ENCODE results near the gene UIMC1. TPM values are rescaled to one million over a fixed set of nuclear protein-coding genes. Genes with fewer than 3 reads are reported as not detected.

Gene UIMC1
- total RNA-seq, 2 donors from 2014 or later = 33.1 to 33.3 TPM

- DNase-seq (no peak), ATAC-seq (no peak)
- intact Hi-C loops (cut with DNase I, micrococcal nuclease) = no loop called here
These were observed 115.1 kb downstream of the UIMC1 start for GRCh38 chr5:176891331-176891958.

DNA sequence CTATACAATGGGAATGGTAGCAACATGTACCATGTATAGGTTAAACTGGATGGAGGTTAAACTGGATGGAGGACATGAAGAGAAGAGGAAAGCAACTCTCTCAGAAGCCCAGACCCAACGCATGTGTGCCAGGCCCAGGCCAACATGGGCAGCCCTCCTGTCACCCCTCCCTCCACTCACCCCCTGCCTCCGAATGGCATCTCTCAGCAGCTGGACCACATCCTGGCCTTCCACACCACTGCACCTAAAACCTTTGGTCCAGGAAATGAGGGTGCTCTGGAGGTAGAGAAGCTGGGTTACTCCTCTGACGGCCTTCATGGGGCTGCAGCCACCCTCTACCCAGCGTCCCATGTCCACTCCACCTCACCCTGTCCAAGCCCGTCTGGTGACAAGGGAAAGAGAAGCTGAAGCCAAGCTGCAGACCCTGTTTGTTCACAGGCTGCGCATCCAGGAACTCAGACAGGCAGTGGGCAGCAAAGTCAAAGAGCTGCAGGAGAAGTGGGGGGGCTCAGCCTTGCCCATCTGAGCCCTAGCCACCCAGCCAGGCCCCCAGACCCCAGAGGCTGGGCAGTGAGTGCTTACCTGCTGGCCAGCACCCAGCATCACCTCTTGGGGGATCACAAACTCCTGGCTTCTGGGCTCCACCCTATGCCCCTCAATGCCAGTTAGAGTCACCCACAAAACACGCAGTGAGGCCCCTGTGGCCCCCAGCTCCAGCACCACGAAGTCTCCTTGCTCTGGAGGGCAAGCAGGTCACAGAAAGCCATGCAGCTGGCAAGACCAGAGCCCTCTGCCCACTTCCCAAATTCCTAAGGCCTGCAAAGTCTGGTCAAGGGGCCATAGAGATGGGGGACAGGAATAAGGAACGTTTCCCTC is 115.9 kb downstream of the UIMC1 start:
- intact Hi-C loops (cut with DNase I, micrococcal nuclease) = no loop called here
- DNase-seq (no peak), ATAC-seq (no peak)

DNA sequence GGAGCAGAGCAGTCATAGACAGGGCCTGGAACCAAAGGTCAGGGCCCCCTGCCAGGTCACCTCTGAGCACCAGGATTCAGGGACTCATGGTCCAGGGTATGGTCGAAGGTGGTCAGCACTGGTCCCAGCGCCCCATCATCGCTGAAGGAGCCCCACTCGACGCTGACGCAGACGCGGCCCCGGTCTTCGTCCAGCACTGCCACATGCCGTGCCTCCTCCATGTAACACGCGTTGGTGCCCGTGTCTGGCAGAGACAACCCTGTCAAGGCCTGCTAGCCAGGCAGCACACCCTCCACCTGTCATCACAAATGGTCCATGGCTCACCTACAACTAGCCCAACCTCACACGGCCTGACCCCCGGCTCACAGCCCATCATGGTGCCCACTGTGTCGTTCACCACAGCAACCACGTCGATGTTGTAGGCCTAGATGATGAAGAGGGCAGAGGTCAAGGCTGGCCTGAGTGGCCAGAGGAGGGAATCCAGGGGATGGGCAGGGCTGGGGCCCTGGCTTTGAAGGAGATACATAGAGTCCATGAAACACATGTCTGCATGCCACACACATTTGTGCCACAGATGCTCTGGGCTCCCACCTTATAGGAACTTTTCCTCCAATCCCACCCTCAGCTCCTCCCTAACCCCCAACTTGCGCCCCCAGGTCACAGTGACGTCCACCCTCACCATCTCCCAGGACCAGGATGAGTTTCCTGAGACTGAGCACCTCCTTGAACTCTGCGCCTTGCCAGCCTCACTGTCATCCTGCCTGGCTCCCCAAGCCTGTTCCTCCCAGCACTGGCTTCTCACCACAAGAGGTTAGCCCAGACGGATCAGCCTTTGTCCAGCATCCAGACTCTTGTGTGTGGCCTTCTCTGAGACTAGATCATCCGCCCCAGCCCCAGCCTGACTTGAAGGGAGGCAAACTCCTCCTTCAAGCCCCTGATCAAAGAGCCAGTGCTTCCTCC is 117.0 kb downstream of the UIMC1 start:
- no peak for ATAC-seq
- intact Hi-C loops (cut with DNase I, micrococcal nuclease) = no loop called here
- DNase-seq = no peak

DNA sequence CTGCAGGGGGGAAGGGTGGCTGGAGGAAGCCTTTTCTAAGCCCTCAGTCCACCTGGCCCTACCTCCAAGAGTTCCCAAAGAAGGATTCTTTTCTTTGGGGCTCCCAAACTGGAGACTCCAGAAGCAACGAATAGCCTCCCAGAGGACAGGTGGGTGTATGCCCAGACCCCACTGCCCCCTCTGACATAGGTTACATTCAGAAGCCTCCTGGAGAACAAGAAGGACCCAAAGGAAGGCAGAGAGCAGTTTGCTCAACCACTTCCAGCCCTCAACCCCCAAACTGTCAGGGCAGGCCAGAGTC is 117.8 kb downstream of the UIMC1 start:
- no peak for ATAC-seq
- no peak for DNase-seq
- intact Hi-C loops (cut with DNase I, micrococcal nuclease) = no loop called here

DNA sequence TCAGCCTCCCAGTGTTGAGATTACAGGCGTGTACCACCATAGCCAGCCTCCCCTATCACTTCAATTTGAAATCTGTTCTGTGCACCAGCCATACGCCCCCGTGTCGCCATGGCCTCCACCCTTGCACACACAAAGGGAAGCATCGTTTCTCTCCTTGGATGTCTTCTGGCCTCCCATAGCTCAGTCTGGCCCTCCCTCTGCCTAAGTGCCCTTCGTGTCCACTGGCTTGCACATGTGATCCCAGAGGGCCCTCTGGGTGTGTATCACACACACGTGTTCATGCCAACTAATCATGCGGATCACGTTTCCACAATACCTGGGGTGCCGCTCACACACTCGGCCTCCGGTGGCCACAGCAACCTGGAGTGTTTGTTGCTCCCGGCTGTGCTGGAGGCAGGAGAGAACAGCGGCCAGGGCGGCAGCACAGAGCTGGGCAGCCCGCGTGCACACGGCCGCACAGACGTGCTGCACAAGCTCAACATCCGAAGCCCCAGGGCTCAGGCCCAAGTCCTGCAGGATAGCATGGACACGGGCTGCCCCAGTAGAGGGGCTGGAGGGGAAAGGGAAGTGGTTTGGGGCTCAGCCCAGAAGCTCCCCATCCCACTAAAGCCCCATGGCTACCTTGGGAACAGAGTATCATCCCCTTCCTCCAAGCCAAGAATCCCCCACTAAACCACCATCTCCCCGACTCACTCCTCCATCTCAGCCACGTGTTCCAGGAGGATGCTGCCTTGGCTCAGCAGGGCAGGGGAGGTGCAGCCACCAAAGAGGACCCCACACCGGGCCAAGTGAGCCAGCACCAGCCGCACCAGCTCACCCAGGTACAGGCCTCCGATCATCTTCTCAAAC is 118.3 kb downstream of the UIMC1 start:
- no peak for DNase-seq
- intact Hi-C loops (cut with DNase I, micrococcal nuclease) = no loop called here

GRCh38 chr5:176887252-176887849 is 119.2 kb downstream of the UIMC1 start:
- no peak for DNase-seq
- intact Hi-C loops (cut with DNase I, micrococcal nuclease) = no loop called here

More for the DNA sequence above, 118.3 kb downstream of the UIMC1 start:
- no peak for ATAC-seq

DNA sequence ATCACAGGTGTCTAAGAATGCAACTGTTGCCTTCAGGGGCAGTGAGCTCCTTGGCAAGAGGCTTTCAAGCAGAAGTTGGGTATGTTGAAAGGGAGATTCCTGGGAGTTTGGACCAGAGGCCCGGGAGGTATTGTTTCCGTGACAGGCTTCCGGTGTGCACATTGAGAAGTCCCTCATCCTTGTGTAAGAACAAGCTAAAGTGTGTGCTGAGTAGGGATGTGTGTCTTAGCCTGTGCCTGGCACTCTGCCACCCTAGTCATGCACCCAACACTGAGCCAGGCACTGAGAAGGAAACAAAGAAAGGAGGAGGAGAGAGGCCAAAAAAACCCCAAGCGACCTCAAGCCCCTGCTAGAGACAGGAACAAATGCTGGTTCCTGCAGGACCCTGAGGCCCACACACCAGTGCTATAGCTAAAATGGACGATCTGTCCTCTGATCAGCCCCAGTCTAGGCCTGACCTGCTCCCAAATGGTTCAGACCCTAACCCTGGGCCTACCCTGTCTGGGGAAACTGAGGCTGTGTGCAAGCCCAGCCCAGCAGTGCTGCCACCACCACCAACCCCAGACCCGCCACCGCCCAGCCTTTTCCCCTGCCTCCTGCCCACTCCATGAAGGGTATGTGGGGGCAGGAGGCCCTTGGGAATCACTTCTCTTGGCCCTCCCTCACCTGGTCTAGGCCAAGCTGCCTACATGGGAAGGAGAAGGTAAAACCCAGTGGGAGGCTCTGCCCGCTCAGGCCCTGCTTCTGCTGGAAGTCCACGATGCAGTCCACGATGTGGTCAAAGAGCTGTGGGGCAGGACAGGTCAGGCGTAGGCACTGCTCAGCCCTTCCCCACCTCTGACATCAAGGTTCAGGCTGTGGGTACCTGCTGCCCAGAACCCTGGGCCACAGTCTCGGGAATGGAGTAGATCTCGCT is 120.0 kb downstream of the UIMC1 start:
- no peak for DNase-seq
- intact Hi-C loops (cut with DNase I, micrococcal nuclease) = no loop called here
- no peak for ATAC-seq

More at GRCh38 chr5:176887252-176887849, 119.2 kb downstream of the UIMC1 start:
- no peak for ATAC-seq

DNA sequence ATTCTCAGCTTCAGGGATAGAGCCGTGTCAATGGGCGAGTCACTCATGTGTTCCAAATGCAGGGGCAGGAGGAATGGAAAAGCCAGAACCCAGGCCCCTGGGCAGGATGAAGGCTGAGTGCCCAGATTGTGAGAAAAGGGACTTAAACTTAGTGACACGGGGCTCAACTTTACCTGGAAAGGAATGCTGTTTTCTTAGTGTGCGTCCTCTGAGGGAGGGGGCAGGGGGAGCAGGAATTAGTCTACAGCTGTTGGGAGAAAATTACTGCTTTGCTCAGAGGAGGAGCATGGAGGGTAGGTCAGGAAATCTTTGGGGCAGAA is 122.0 kb downstream of the UIMC1 start:
- ATAC-seq (no peak), DNase-seq (no peak)
- intact Hi-C loops (cut with DNase I, micrococcal nuclease) = no loop called here

GRCh38 chr5:176883700-176884570 is 122.6 kb downstream of the UIMC1 start:
- ATAC-seq (no peak), DNase-seq (no peak)
- intact Hi-C loops (cut with DNase I, micrococcal nuclease) = no loop called here

- no peak for DNase-seq
- intact Hi-C loops (cut with DNase I, micrococcal nuclease) = no loop called here
- ATAC-seq = no peak
These were observed 124.0 kb downstream of the UIMC1 start for GRCh38 chr5:176882567-176882903.

DNA sequence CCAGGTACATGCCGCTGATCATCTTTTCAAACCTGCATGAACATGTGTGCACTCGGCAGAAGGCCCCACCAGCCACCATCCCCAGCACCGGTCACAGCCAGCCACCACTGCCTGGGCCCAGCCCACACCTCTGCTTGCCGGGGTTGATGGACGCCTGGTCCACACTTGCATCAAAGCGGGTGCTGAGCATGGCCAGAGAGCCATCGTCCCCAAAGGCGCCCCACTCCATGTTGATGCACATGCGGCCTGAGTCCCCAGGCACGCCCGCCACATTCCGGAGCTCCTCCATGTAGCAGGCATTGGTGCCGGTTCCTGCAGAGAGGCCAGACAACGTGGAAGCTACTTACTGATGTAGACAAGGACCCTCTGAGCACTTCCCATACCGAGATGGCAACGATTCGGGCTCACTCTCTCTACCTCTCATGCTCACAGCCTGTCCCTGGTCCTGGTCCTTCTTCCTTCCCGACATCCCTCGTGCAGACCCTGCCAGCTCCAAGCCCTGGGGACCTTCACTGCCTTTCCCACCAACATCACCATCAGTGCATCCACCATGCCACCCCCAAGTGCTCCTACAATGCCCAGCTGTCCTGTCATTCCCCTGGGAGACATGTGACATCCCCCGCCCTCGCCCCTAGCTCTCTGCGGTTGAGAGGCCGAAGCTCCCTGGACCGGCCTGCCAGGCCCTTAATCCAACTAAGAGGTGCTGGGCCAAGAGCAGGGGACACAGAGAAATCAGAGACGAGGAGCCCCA is 124.6 kb downstream of the UIMC1 start:
- intact Hi-C loops (cut with DNase I, micrococcal nuclease) = no loop called here
- DNase-seq = no peak
- ATAC-seq = no peak

- intact Hi-C loops (cut with DNase I, micrococcal nuclease) = no loop called here
- DNase-seq = no peak
These were observed 125.4 kb downstream of the UIMC1 start for GRCh38 chr5:176881021-176881749.

GRCh38 chr5:176880366-176881020 is 126.1 kb downstream of the UIMC1 start:
- intact Hi-C loops (cut with DNase I, micrococcal nuclease) = no loop called here
- no peak for ATAC-seq
- no peak for DNase-seq

More at GRCh38 chr5:176881021-176881749, 125.4 kb downstream of the UIMC1 start:
- ATAC-seq = no peak

DNA sequence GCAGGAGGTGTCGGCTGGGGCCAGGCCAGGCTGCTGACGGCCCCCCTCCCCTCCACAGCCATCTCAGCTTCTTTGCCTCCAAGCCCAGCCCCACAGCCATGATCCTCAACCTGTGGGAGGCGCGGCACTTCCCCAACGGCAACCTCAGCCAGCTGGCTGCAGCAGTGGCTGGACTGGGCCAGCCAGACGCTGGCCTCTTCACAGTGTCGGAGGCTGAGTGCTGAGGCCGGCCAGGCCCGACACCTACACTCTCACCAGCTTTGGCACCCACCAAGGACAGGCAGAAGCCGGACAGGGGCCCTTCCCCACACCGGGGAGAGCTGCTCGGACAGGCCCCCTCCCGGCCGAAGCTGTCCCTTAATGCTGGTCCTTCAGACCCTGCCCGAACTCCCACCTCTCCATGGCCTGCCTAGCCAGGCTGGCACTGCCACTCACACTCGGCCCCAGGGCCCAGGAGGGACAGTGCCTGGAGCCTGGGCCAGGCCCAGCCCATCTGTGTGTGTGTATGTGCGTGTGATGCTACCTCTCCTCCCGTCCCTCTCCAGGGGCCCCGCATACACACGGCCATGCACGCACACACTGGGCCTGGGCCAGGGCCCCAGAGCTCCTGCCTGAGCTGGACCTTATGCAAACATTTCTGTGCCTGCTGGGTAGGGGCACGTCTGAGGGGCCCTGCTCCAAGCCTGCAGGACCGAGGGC is 126.8 kb downstream of the UIMC1 start:
- DNase-seq (no peak), ATAC-seq (no peak)
- intact Hi-C loops (cut with DNase I, micrococcal nuclease) = no loop called here

Measured in left colon (tissue), 2 donors.